ENCODE data around the gene UTP14C.
"Not testable (repeated sequence)": the region's sequence is repeated elsewhere in the genome, so short reads cannot be mapped to it uniquely, and the experiment has no call there.

UTP14C gene

GRCh38 chr13:52004511-52005170 is 19.9 kb upstream of the UTP14C start:
- DNase-seq = peak; percentile 59

GRCh38 chr13:52005841-52006522 is 18.5 kb upstream of the UTP14C start:
- no peak for DNase-seq

GRCh38 chr13:52006523-52007245 is 17.8 kb upstream of the UTP14C start:
- no peak for DNase-seq

- DNase-seq = peak; percentile 41
Observed at GRCh38 chr13:52009946-52010345, 14.5 kb upstream of the UTP14C start.

- DNase-seq = peak; percentile 60
Observed at GRCh38 chr13:52010890-52011631, 13.4 kb upstream of the UTP14C start, which contains the start of gene ATP7B. Gene ATP7B (minus strand): TSS chr13:52011450. CDS start chr13:52011337, 113 bp downstream.

GRCh38 chr13:52011632-52012511 is 12.6 kb upstream of the UTP14C start, which contains the start of gene ALG11:
Gene ALG11 (plus strand): TSS chr13:52012398. CDS start chr13:52012419, 21 bp downstream.
- DNase-seq = peak; percentile 99

GRCh38 chr13:52012512-52012836 is 12.0 kb upstream of the UTP14C start:
- DNase-seq = peak; percentile 22

- DNase-seq = no peak
Observed at GRCh38 chr13:52016296-52016695, 8.2 kb upstream of the UTP14C start.

GRCh38 chr13:52020191-52020590 is 4.3 kb upstream of the UTP14C start:
- no peak for DNase-seq

- peak; percentile 95 for DNase-seq
Observed at GRCh38 chr13:52022356-52022755, 2.1 kb upstream of the UTP14C start.

GRCh38 chr13:52025475-52026245 is 1.2 kb downstream of the UTP14C start:
- DNase-seq = no peak

- peak; percentile 36 for DNase-seq
Observed at GRCh38 chr13:52026246-52026626, 1.7 kb downstream of the UTP14C start.

GRCh38 chr13:52027832-52028231 is 3.3 kb downstream of the UTP14C start:
- no peak for DNase-seq

GRCh38 chr13:52029569-52029968 is 5.1 kb downstream of the UTP14C start:
- DNase-seq = no peak

GRCh38 chr13:52030401-52030800 is 5.9 kb downstream of the UTP14C start:
- not testable (repeated sequence) for DNase-seq

GRCh38 chr13:52033039-52033438 is 8.5 kb downstream of the UTP14C start:
- no peak for DNase-seq

- no peak for DNase-seq
Observed at GRCh38 chr13:52034616-52035226, 10.2 kb downstream of the UTP14C start.

- no peak for DNase-seq
Observed at GRCh38 chr13:52036037-52036436, 11.5 kb downstream of the UTP14C start.

- no peak for DNase-seq
Observed at GRCh38 chr13:52043675-52044074, 19.2 kb downstream of the UTP14C start.

GRCh38 chr13:52047463-52047862 is 23.0 kb downstream of the UTP14C start:
- DNase-seq = no peak

GRCh38 chr13:52048516-52048915 is 24.0 kb downstream of the UTP14C start:
- no peak for DNase-seq
